ENCODE results near the gene PEX6. TPM values are rescaled to one million over a fixed set of nuclear protein-coding genes. Genes with fewer than 3 reads are reported as not detected.

Gene PEX6
- total and polyA plus RNA-seq, 7 donors = 12.0 to 37.8 (median 24.1) TPM

DNA sequence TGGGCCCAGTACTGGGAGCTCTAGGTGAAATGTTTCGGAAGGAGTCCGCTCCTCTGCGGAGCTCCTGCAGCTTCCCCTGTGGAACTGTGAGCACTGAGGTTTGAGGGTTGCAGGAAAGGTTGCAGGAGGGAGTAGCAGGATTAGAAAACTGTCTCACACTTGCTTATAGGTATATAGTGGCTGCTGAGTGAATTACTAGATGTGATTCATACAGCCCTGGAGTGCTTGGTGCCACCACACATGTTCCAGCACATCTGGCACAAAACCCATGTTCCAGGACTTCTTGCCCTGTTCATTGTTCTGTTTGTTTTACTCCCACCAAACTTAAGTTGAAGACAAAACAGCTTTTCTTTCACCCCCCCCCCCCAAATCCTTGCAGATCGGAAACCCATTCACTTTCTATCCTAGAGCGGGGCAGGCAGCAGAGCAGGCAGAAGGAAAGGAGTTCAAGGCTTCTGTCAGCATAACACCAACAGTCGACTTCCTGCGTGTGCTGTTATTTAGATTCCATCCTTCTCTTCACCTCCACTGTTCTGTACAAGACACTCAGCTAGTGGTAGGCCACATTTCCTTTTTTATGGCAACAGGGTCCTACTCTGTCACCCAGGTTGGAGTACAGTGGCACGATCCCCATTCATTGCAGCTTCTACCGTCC is 669 bp upstream of the PEX6 start:
- 42 to 46% (median 46%) methylated on average over 9 of the region's 9 CpGs for WGBS, 3 donors
- intact Hi-C loops (cut with DNase I) = loop anchor here in 1 of 2 donors (5.0 kb wide), 1 partner anchor 1037 kb away; the partner anchor contains the start of gene CCND3
- TF ChIP-seq, protein P1, sequence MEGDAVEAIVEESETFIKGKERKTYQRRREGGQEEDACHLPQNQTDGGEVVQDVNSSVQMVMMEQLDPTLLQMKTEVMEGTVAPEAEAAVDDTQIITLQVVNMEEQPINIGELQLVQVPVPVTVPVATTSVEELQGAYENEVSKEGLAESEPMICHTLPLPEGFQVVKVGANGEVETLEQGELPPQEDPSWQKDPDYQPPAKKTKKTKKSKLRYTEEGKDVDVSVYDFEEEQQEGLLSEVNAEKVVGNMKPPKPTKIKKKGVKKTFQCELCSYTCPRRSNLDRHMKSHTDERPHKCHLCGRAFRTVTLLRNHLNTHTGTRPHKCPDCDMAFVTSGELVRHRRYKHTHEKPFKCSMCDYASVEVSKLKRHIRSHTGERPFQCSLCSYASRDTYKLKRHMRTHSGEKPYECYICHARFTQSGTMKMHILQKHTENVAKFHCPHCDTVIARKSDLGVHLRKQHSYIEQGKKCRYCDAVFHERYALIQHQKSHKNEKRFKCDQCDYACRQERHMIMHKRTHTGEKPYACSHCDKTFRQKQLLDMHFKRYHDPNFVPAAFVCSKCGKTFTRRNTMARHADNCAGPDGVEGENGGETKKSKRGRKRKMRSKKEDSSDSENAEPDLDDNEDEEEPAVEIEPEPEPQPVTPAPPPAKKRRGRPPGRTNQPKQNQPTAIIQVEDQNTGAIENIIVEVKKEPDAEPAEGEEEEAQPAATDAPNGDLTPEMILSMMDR (IDR thresholded peaks at IDR 0.05) = no peak
- Histone ChIP-seq H3K4me1 (peaks cover 21% of the 10 kb centered on the region), H3K36me3 (ENCODE audit: insufficient read depth in 1 of 2, low read depth in 1 of 2) (peaks cover 0 to 8% of the 10 kb centered on the region in 2 donors), H3K27ac (peak overlapping the region; percentile 98), H3K4me3 (peak overlapping the region; percentile 98), H3K27me3 (ENCODE audit: insufficient read depth in 3 of 3, low read length in 2 of 3) (no peaks in the 10 kb centered on the region), H3K9me3 (no peaks in the 10 kb centered on the region)
- ATAC-seq (peak in 2 of 4 donors; percentile 18 to 29), DNase-seq (no peak)

DNA sequence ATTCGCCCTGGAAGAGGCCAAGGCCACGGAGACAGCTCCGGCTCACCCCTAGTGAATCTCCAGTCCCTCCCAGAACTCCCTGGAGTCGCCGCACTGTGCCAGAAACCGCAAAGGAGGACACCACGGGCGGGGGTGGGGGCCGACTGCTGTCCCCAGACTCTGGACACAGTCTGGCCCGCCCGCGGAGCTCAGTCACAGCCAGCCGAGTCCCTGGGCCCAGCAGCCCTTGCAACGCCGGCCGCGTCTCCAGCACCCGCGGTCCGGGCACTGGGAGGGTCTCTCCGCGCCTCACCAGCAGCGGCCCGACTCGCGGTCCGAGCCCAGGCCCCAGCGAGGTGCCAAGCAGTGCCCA is 518 bp downstream of the PEX6 start:
- intact Hi-C loops (cut with DNase I) = loop anchor here in 1 of 2 donors (5.0 kb wide), 1 partner anchor 1036 kb away; the partner anchor contains the start of gene CCND3
- 0 to 1% (median 0%) methylated on average over 22 to 28 of the region's 28 CpGs for WGBS, 3 donors
- TF ChIP-seq, protein P1 (IDR thresholded peaks at IDR 0.05) = no peak
- peaks cover 0 to 14% of the 10 kb centered on the region in 2 donors for H3K36me3 ChIP-seq (ENCODE audit: insufficient read depth in 1 of 2, low read depth in 1 of 2)
- H3K9me3 ChIP-seq = no peaks in the 10 kb centered on the region
- no peaks in the 10 kb centered on the region for H3K27me3 ChIP-seq (ENCODE audit: insufficient read depth in 3 of 3, low read length in 2 of 3)
- ATAC-seq (peak; percentile 71 to 88 (median 82)), DNase-seq (peak; percentile 69 to 83)
- H3K4me3 ChIP-seq = peak overlapping the region; percentile 98
- H3K27ac ChIP-seq = peak overlapping the region; percentile 98
- peaks cover 18% of the 10 kb centered on the region for H3K4me1 ChIP-seq

DNA sequence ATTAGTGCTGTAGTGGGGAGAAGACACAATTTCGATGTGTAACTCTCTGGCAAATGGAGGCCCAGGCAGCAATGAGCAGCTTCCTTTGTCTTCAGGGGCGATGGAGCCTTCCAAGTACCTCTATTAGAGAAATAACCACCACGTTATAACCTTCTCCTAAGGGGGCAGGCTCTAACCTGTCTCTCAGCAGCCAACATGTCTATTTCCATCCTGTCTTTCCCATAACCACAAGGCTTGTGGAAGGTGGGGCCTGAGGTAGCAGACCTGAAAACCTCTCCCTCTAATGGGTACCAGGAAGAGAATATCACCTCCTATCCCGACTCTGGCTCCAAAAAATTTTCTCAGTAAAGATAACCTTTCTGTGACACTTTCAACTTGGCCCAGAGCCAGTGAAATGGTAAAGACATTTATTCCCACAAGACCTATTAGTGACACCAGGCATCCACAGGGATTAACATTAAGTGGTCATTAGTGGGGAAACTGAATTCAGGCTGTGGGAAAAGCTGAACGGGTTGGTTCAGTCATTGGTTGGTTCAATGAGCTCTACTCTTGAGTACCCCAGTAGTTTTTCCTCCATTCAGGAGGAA is 4.0 kb downstream of the PEX6 start:
- no peaks in the 10 kb centered on the region for H3K27me3 ChIP-seq (ENCODE audit: insufficient read depth in 3 of 3, low read length in 2 of 3)
- peaks cover 28% of the 10 kb centered on the region for H3K4me1 ChIP-seq
- WGBS, 3 donors = 85 to 87% (median 86%) methylated on average over 5 of the region's 5 CpGs
- no peak overlapping the region for H3K4me3 ChIP-seq
- intact Hi-C loops (cut with DNase I) = loop anchor here in 1 of 2 donors (5.0 kb wide), 3 partner anchors 43 to 1033 kb away; partner anchors contain the start of gene CCND3
- no peak overlapping the region for H3K27ac ChIP-seq
- TF ChIP-seq, protein P1 (IDR thresholded peaks at IDR 0.05) = no peak
- DNase-seq (no peak), ATAC-seq (no peak)
- peaks cover 0 to 27% of the 10 kb centered on the region in 2 donors for H3K36me3 ChIP-seq (ENCODE audit: insufficient read depth in 1 of 2, low read depth in 1 of 2)
- no peaks in the 10 kb centered on the region for H3K9me3 ChIP-seq

DNA sequence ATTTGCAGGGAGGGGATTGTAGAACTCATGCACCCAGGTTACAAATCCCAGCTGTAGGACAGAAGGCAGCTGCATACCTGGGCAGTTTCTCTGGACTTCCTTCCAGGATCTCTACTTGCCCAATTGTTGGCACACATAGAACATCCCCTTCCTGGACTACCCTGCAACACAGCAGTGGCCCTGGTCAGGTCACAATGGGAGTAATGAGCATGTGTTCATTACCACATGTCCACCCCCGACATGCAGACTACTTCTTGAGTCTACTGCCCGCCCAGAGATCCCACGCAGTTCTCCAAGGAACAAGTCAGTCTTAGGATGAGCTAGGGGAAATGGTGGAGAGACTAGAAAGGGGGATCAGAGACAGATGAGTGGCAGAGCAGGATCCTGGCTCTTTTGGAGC is 5.1 kb downstream of the PEX6 start:
- Histone ChIP-seq H3K36me3 (ENCODE audit: insufficient read depth in 1 of 2, low read depth in 1 of 2) (peaks cover 0 to 38% of the 10 kb centered on the region in 2 donors), H3K27me3 (ENCODE audit: insufficient read depth in 3 of 3, low read length in 2 of 3) (no peaks in the 10 kb centered on the region), H3K4me3 (no peak overlapping the region), H3K9me3 (no peaks in the 10 kb centered on the region), H3K4me1 (peaks cover 22% of the 10 kb centered on the region), H3K27ac (no peak overlapping the region)
- ATAC-seq = no peak
- WGBS, 3 donors = 85 to 91% (median 87%) methylated on average over 3 of the region's 3 CpGs
- TF ChIP-seq, protein P1 (IDR thresholded peaks at IDR 0.05) = no peak
- DNase-seq = no peak
- intact Hi-C loops (cut with DNase I) = loop anchor here in 1 of 2 donors (5.0 kb wide), 2 partner anchors 42 to 67 kb away; no protein-coding TSS in a partner anchor

All from psoas muscle (tissue), 8 donors.